ENCODE results near the gene LRRC3C.

DNA sequence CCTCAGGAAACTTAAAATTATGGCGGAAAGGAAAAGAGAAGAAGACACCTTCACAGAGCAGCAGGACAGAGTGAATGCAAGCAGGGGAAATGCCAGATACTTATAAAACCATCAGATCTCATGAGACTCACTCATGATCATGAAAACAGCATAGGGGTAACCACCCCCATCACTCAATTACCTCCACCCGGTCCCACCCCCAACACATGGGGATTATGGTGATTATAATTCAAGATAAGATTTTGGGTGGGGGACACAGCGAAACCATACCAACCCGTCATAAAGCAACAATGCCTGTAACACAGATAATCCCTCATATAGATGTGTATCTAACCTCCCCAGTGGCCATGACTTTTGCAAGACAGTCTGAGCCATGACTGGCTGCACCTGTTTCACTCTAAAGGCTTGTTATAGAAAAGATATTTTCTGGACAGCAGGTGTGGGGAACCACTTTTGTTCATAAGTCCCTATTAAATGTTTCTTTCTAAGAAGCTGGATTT, 28.2 kb downstream of the LRRC3C start:
- TF ChIP-seq, protein P1, sequence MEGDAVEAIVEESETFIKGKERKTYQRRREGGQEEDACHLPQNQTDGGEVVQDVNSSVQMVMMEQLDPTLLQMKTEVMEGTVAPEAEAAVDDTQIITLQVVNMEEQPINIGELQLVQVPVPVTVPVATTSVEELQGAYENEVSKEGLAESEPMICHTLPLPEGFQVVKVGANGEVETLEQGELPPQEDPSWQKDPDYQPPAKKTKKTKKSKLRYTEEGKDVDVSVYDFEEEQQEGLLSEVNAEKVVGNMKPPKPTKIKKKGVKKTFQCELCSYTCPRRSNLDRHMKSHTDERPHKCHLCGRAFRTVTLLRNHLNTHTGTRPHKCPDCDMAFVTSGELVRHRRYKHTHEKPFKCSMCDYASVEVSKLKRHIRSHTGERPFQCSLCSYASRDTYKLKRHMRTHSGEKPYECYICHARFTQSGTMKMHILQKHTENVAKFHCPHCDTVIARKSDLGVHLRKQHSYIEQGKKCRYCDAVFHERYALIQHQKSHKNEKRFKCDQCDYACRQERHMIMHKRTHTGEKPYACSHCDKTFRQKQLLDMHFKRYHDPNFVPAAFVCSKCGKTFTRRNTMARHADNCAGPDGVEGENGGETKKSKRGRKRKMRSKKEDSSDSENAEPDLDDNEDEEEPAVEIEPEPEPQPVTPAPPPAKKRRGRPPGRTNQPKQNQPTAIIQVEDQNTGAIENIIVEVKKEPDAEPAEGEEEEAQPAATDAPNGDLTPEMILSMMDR (IDR thresholded peaks at IDR 0.05): no peak
- no peak for TF ChIP-seq POLR2A (IDR thresholded peaks at IDR 0.05)

Data from adrenal gland (tissue), 5 donors.